Measurements from ENCODE around the gene CEP89. TPM values are rescaled to one million over a fixed set of nuclear protein-coding genes. Genes with fewer than 3 reads are reported as not detected.

CEP89 gene
- polyA plus RNA-seq, 1 donor (not counting 4 experiments of a cell fraction or from before 2014, with no cell fraction given): 11.2 TPM

DNA sequence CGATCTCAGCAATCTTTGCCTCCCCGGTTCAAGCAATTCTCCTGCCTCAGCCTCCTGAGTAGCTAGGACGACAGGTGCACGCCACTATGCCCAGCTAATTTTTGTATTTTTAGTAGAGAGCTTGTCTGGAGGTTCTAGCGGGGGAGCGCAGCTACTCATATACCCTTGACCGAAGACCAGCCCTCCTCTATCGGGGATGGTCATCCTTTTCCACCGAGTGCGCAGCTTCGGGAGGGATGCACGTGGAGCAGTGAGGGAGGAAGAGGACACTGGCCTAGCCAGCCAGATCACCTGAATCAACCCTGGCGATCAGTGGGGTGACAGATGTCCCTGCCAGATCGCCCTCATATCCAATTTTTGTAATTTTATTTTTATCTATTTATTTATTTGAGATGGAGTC lies 109.0 kb downstream of the CEP89 start:
- H3K36me3 ChIP-seq (ENCODE audit: control insufficient read depth in 2 of 2, extremely low read depth in 1 of 2, insufficient read depth in 2 of 2, low read length in 2 of 2): no peaks in the 10 kb centered on the region
- no peak overlapping the region for H3K9ac ChIP-seq (ENCODE audit: control insufficient read depth, extremely low read depth, insufficient read depth, low read length)
- no peak for TF ChIP-seq EZH2 (IDR thresholded peaks at IDR 0.05; ENCODE audit: low read length)
- no peak for TF ChIP-seq CTCF (optimal IDR thresholded peaks at IDR 0.05 in 1 of 3, IDR thresholded peaks at IDR 0.05 in 1 of 3, conservative IDR thresholded peaks at IDR 0.05 in 1 of 3; ENCODE audit: extremely low read depth in 1 of 3, insufficient read depth in 2 of 3, low read length in 3 of 3)

DNA sequence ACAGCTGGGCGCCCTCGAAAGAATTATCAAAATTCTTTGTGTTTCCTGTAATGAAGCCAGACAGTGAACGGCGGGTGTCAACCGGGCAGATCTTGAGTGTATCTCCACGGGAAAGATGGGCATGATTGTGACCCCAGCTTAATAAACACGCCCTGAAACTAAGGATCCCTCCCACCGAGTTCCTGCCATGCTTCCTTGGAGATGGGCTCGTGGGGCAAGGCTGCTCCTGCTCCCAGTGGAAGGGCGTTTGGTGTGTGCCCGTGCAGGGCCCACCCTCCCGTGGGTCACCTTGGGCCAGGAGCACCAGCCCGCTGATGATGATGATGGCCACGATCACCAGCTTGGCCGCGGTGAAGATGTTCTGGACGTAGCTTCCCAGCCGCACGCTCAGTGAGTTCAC lies 109.6 kb downstream of the CEP89 start:
- DNase-seq (ENCODE audit: low read depth, low spot score): no peak
- no peaks in the 10 kb centered on the region for H3K36me3 ChIP-seq (ENCODE audit: control insufficient read depth in 2 of 2, extremely low read depth in 1 of 2, insufficient read depth in 2 of 2, low read length in 2 of 2)
- dilution Hi-C loops (cut with MboI; ENCODE audit: extremely low pct_ligation_motif_present, low sequenced_read_pairs): no loop called here
- H3K9me1 ChIP-seq (ENCODE audit: control insufficient read depth, extremely low read depth, insufficient read depth, low read length): no peaks in the 10 kb centered on the region
- no peak overlapping the region for H3K4me3 ChIP-seq (ENCODE audit: control insufficient read depth in 2 of 3, extremely low read depth in 1 of 3, insufficient read depth in 2 of 3, low read depth in 1 of 3, low read length in 3 of 3)
- H2AFZ ChIP-seq (ENCODE audit: control insufficient read depth, low read length): no peak overlapping the region
- H3K4me1 ChIP-seq (ENCODE audit: control insufficient read depth, extremely low read depth, insufficient read depth, low read length): no peaks in the 10 kb centered on the region
- H3K79me2 ChIP-seq (ENCODE audit: control insufficient read depth, insufficient read depth, low read length): no peaks in the 10 kb centered on the region
- H4K20me1 ChIP-seq (ENCODE audit: control insufficient read depth, extremely low read depth, insufficient read depth, low read length): no peaks in the 10 kb centered on the region
- H3K27me3 ChIP-seq (ENCODE audit: control insufficient read depth, extremely low read depth, insufficient read depth, low read length): no peaks in the 10 kb centered on the region
- no peak overlapping the region for H3K27ac ChIP-seq (ENCODE audit: control insufficient read depth, insufficient read depth, low read length)
- no peak for TF ChIP-seq EZH2 (IDR thresholded peaks at IDR 0.05; ENCODE audit: low read length)
- no peak for TF ChIP-seq CTCF (optimal IDR thresholded peaks at IDR 0.05 in 1 of 3, IDR thresholded peaks at IDR 0.05 in 1 of 3, conservative IDR thresholded peaks at IDR 0.05 in 1 of 3; ENCODE audit: extremely low read depth in 1 of 3, insufficient read depth in 2 of 3, low read length in 3 of 3)
- no peak overlapping the region for H3K4me2 ChIP-seq (ENCODE audit: control insufficient read depth, extremely low read depth, insufficient read depth, low read depth, low read length)
- no peak overlapping the region for H3K9ac ChIP-seq (ENCODE audit: control insufficient read depth, extremely low read depth, insufficient read depth, low read length)
- no peaks in the 10 kb centered on the region for H3K9me3 ChIP-seq (ENCODE audit: control insufficient read depth, low read depth, low read length)
- FAIRE-seq: no peak

More for the DNA sequence above, 109.0 kb downstream of the CEP89 start:
- no peak overlapping the region for H3K4me3 ChIP-seq (ENCODE audit: control insufficient read depth in 2 of 3, extremely low read depth in 1 of 3, insufficient read depth in 2 of 3, low read depth in 1 of 3, low read length in 3 of 3)
- dilution Hi-C loops (cut with MboI; ENCODE audit: extremely low pct_ligation_motif_present, low sequenced_read_pairs): no loop called here
- H3K9me1 ChIP-seq (ENCODE audit: control insufficient read depth, extremely low read depth, insufficient read depth, low read length): no peaks in the 10 kb centered on the region
- no peak for FAIRE-seq
- H2AFZ ChIP-seq (ENCODE audit: control insufficient read depth, low read length): no peak overlapping the region
- no peaks in the 10 kb centered on the region for H3K4me1 ChIP-seq (ENCODE audit: control insufficient read depth, extremely low read depth, insufficient read depth, low read length)
- H3K79me2 ChIP-seq (ENCODE audit: control insufficient read depth, insufficient read depth, low read length): no peaks in the 10 kb centered on the region
- no peak overlapping the region for H3K4me2 ChIP-seq (ENCODE audit: control insufficient read depth, extremely low read depth, insufficient read depth, low read depth, low read length)
- no peaks in the 10 kb centered on the region for H3K27me3 ChIP-seq (ENCODE audit: control insufficient read depth, extremely low read depth, insufficient read depth, low read length)
- no peak overlapping the region for H3K27ac ChIP-seq (ENCODE audit: control insufficient read depth, insufficient read depth, low read length)
- no peaks in the 10 kb centered on the region for H3K9me3 ChIP-seq (ENCODE audit: control insufficient read depth, low read depth, low read length)
- H4K20me1 ChIP-seq (ENCODE audit: control insufficient read depth, extremely low read depth, insufficient read depth, low read length): no peaks in the 10 kb centered on the region
- no peak for DNase-seq (ENCODE audit: low read depth, low spot score)
